ENCODE data around the gene EEF1AKMT2. TPM values are rescaled to one million over a fixed set of nuclear protein-coding genes. Genes with fewer than 3 reads are reported as not detected.
"Not testable (repeated sequence)": the region's sequence is repeated elsewhere in the genome, so short reads cannot be mapped to it uniquely, and the experiment has no call there.

Gene EEF1AKMT2
- total RNA-seq, 1 donor, result 20.3 TPM

DNA sequence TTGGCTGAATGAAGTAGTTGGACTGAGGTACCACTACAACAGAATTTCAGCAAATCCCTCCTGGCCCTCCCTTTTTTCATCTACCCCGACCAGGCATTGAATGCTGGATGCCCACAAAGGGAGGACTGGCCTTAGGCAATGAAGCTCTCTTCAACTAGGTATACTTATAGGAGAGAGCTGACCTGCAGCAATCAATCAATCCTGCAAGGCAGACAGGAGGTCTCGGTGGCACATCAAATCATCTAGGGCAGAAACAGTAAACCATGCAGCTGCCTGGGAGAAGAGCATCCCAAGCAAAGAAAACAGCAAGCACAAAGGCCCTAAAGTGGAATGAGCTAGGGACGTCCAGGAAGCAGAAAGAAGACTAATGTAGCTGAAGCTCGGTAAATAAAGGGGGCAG lies 7.5 kb upstream of the EEF1AKMT2 start:
- no peaks in the 10 kb centered on the region for H3K27me3 ChIP-seq (ENCODE audit: insufficient read depth, low read length)
- H3K79me2 ChIP-seq (ENCODE audit: insufficient read depth, low read length), result peaks cover 29% of the 10 kb centered on the region
- H4K20me1 ChIP-seq (ENCODE audit: insufficient read depth, low read length), result peaks cover 4% of the 10 kb centered on the region
- no peak overlapping the region for H3K4me2 ChIP-seq (ENCODE audit: insufficient read depth, low read length)
- no peak overlapping the region for H3K4me3 ChIP-seq (ENCODE audit: insufficient read depth, low read length)
- TF ChIP-seq, protein P1, sequence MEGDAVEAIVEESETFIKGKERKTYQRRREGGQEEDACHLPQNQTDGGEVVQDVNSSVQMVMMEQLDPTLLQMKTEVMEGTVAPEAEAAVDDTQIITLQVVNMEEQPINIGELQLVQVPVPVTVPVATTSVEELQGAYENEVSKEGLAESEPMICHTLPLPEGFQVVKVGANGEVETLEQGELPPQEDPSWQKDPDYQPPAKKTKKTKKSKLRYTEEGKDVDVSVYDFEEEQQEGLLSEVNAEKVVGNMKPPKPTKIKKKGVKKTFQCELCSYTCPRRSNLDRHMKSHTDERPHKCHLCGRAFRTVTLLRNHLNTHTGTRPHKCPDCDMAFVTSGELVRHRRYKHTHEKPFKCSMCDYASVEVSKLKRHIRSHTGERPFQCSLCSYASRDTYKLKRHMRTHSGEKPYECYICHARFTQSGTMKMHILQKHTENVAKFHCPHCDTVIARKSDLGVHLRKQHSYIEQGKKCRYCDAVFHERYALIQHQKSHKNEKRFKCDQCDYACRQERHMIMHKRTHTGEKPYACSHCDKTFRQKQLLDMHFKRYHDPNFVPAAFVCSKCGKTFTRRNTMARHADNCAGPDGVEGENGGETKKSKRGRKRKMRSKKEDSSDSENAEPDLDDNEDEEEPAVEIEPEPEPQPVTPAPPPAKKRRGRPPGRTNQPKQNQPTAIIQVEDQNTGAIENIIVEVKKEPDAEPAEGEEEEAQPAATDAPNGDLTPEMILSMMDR (IDR thresholded peaks at IDR 0.05; ENCODE audit: extremely low read depth, low read depth, low read length), result no peak
- H3K9me3 ChIP-seq (ENCODE audit: low read depth, low read length), result no peaks in the 10 kb centered on the region
- H3K4me1 ChIP-seq (ENCODE audit: insufficient read depth, low read length), result peaks cover 10% of the 10 kb centered on the region
- no peak overlapping the region for H2AFZ ChIP-seq (ENCODE audit: low read length)
- DNase-seq (ENCODE audit: insufficient read length, low spot score, missing footprints), result no peak
- no peak overlapping the region for H3K27ac ChIP-seq (ENCODE audit: low read depth, low read length)
- H3K36me3 ChIP-seq (ENCODE audit: insufficient read depth, low read length), result no peaks in the 10 kb centered on the region

DNA sequence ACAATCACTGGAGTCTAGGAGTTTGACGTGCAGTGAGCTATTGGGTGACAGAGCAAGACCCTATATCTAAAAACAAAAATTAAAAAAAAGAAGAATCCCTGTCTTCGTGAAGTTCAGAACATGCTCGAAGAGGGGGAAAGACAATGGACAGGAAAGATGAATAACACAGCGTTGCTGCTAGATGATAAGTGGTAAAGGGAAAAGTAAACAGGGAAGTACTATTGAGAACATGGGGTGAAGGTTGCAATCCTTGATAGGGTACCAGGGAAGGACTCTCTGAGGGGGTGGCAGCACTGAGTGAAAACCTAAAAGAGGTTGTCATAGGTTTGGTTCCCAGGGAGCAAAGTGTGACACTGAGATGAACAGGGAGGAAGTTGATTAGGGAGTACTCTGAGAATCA lies 7.1 kb upstream of the EEF1AKMT2 start:
- peaks cover 24% of the 10 kb centered on the region for H3K79me2 ChIP-seq (ENCODE audit: insufficient read depth, low read length)
- TF ChIP-seq, protein P1 (IDR thresholded peaks at IDR 0.05; ENCODE audit: extremely low read depth, low read depth, low read length), result no peak
- no peak overlapping the region for H3K4me3 ChIP-seq (ENCODE audit: insufficient read depth, low read length)

DNA sequence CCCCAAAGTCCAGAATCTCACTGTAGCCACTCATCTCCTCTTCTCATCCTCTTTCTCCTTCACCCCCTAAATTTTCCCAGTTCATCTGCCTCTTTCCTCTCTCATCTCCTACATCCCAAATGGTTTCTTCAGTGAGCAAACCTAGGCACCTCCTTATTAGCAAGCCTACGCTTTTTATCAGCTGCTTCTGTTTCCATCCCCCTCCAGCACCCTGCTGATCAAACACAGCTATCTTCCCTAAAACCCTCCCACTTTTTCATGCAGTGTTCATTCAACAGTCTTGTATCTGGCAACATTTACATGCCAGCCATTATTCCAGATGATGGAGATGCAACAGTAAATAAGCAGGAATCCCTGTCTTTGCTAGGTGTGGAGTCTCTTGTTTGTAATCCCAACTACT lies 6.7 kb upstream of the EEF1AKMT2 start:
- H3K79me2 ChIP-seq (ENCODE audit: insufficient read depth, low read length), result peaks cover 20% of the 10 kb centered on the region
- peaks cover 4% of the 10 kb centered on the region for H4K20me1 ChIP-seq (ENCODE audit: insufficient read depth, low read length)
- no peaks in the 10 kb centered on the region for H3K36me3 ChIP-seq (ENCODE audit: insufficient read depth, low read length)
- no peak overlapping the region for H2AFZ ChIP-seq (ENCODE audit: low read length)
- no peak for DNase-seq (ENCODE audit: insufficient read length, low spot score, missing footprints)
- peaks cover 10% of the 10 kb centered on the region for H3K4me1 ChIP-seq (ENCODE audit: insufficient read depth, low read length)
- H3K27ac ChIP-seq (ENCODE audit: low read depth, low read length), result no peak overlapping the region
- no peak overlapping the region for H3K4me3 ChIP-seq (ENCODE audit: insufficient read depth, low read length)
- H3K27me3 ChIP-seq (ENCODE audit: insufficient read depth, low read length), result no peaks in the 10 kb centered on the region
- no peaks in the 10 kb centered on the region for H3K9me3 ChIP-seq (ENCODE audit: low read depth, low read length)
- no peak overlapping the region for H3K4me2 ChIP-seq (ENCODE audit: insufficient read depth, low read length)
- TF ChIP-seq, protein P1 (IDR thresholded peaks at IDR 0.05; ENCODE audit: extremely low read depth, low read depth, low read length), result no peak

More for the DNA sequence above, 7.1 kb upstream of the EEF1AKMT2 start:
- Histone ChIP-seq H3K4me1 (ENCODE audit: insufficient read depth, low read length) (peaks cover 10% of the 10 kb centered on the region), H3K4me2 (ENCODE audit: insufficient read depth, low read length) (no peak overlapping the region), H4K20me1 (ENCODE audit: insufficient read depth, low read length) (peaks cover 4% of the 10 kb centered on the region), H3K27ac (ENCODE audit: low read depth, low read length) (no peak overlapping the region), H3K36me3 (ENCODE audit: insufficient read depth, low read length) (no peaks in the 10 kb centered on the region), H3K9me3 (ENCODE audit: low read depth, low read length) (no peaks in the 10 kb centered on the region), H3K27me3 (ENCODE audit: insufficient read depth, low read length) (no peaks in the 10 kb centered on the region), H2AFZ (ENCODE audit: low read length) (no peak overlapping the region)
- no peak for DNase-seq (ENCODE audit: insufficient read length, low spot score, missing footprints)

DNA sequence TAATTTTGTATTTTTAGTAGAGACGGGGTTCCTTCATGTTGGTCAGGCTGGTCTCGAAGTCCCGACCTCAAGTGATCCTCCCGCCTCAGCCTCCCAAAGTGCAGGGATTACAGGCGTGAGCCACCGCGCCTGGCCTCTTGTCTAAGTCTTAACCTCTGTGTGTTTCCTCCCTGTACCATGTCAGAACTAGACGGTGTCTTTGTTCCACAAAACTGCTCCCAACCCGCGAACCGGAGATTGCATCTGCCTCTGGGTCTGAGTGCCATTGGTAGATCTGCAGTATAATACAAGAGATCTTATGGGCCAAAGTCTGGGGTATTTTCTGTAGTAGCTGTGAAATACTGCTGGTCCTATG lies 1.3 kb upstream of the EEF1AKMT2 start:
- H2AFZ ChIP-seq (ENCODE audit: low read length), result peak overlapping the region; percentile 0
- no peaks in the 10 kb centered on the region for H3K27me3 ChIP-seq (ENCODE audit: insufficient read depth, low read length)
- DNase-seq (ENCODE audit: insufficient read length, low spot score, missing footprints), result no peak
- peaks cover 5% of the 10 kb centered on the region for H3K36me3 ChIP-seq (ENCODE audit: insufficient read depth, low read length)
- H4K20me1 ChIP-seq (ENCODE audit: insufficient read depth, low read length), result no peaks in the 10 kb centered on the region
- peaks cover 4% of the 10 kb centered on the region for H3K4me1 ChIP-seq (ENCODE audit: insufficient read depth, low read length)
- TF ChIP-seq, protein P1 (IDR thresholded peaks at IDR 0.05; ENCODE audit: extremely low read depth, low read depth, low read length), result no peak
- no peak overlapping the region for H3K4me3 ChIP-seq (ENCODE audit: insufficient read depth, low read length)
- H3K79me2 ChIP-seq (ENCODE audit: insufficient read depth, low read length), result peaks cover 40% of the 10 kb centered on the region
- no peaks in the 10 kb centered on the region for H3K9me3 ChIP-seq (ENCODE audit: low read depth, low read length)
- no peak overlapping the region for H3K4me2 ChIP-seq (ENCODE audit: insufficient read depth, low read length)
- no peak overlapping the region for H3K27ac ChIP-seq (ENCODE audit: low read depth, low read length)

DNA sequence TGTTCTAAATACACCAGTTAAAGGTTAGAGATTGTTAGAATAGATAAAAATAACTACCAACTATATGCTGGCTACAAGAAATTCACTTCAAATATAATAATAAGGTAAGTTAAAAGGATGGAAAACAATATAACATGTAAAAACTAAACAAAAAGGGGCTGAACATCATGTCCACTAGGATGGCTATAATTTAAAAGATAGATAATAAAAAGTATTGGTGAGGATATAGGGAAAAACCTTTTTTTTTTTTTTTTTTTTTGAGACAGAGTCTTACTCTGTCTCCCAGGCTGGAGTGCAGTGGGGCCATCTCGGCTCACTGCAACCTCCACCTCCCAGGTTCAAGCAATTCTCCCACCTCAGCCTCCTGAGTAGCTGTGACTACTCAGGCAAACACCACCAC lies 8.8 kb downstream of the EEF1AKMT2 start:
- H3K4me2 ChIP-seq (ENCODE audit: insufficient read depth, low read length); H3K27me3 ChIP-seq (ENCODE audit: insufficient read depth, low read length); H3K4me3 ChIP-seq (ENCODE audit: insufficient read depth, low read length); H4K20me1 ChIP-seq (ENCODE audit: insufficient read depth, low read length); H2AFZ ChIP-seq (ENCODE audit: low read length); H3K4me1 ChIP-seq (ENCODE audit: insufficient read depth, low read length); DNase-seq (ENCODE audit: insufficient read length, low spot score, missing footprints); H3K27ac ChIP-seq (ENCODE audit: low read depth, low read length); H3K9me3 ChIP-seq (ENCODE audit: low read depth, low read length): not testable (repeated sequence)
- peaks cover 10% of the 10 kb centered on the region for H3K79me2 ChIP-seq (ENCODE audit: insufficient read depth, low read length)
- peaks cover 31% of the 10 kb centered on the region for H3K36me3 ChIP-seq (ENCODE audit: insufficient read depth, low read length)

All from osteoblast (primary cell).